ENCODE measurements around the gene MUC12.
"Not testable (repeated sequence)": the region's sequence is repeated elsewhere in the genome, so short reads cannot be mapped to it uniquely, and the experiment has no call there.

GRCh38 chr7:100984241-100984918 lies 15.0 kb downstream of the MUC12 start:
- not testable (repeated sequence) for TF ChIP-seq CTCF (CRISPR knock-in tag; IDR thresholded peaks at IDR 0.05); ZSCAN21 (CRISPR knock-in tag; IDR thresholded peaks at IDR 0.05; ENCODE audit: borderline replicate concordance); NFYB (CRISPR knock-in tag; IDR thresholded peaks at IDR 0.05); ZFP37 (CRISPR knock-in tag; IDR thresholded peaks at IDR 0.05; ENCODE audit: borderline replicate concordance); REST (IDR thresholded peaks at IDR 0.05; ENCODE audit: borderline replicate concordance in 1 of 2, low read depth in 1 of 2, low read length in 2 of 2); CBX2 (IDR thresholded peaks at IDR 0.05; ENCODE audit: low read depth, low read length); CBX2 (CRISPR knock-in tag; IDR thresholded peaks at IDR 0.05; ENCODE audit: low read depth)

Data from HepG2 (cell line).